Subcutaneous adipose tissue (tissue), 4 donors: Measurements from ENCODE around the gene FAN1. TPM values are rescaled to one million over a fixed set of nuclear protein-coding genes. Genes with fewer than 3 reads are reported as not detected.

Source experiments
- total RNA-seq, 4 donors: library from RNA; depleted of rRNA; stranded (reverse); fragments of >200 nt; gene quantifications; one replicate each; pipeline ENCODE4 v1.1.0, GENCODE V29; 2016
- TF ChIP-seq, protein P1 (sequence below): fragments of 450-650 bp; IDR thresholded peaks from one replicate; pipeline ENCODE4 v1.5.1; 2016; ENCODE audit warnings: low read depth, mild to moderate bottlenecking, control low read depth, antibody characterized with exemption, moderate library complexity

Gene FAN1
- total RNA-seq: 10 to 100 TPM; 14.2 to 28.4 (median 19.6) TPM

DNA sequence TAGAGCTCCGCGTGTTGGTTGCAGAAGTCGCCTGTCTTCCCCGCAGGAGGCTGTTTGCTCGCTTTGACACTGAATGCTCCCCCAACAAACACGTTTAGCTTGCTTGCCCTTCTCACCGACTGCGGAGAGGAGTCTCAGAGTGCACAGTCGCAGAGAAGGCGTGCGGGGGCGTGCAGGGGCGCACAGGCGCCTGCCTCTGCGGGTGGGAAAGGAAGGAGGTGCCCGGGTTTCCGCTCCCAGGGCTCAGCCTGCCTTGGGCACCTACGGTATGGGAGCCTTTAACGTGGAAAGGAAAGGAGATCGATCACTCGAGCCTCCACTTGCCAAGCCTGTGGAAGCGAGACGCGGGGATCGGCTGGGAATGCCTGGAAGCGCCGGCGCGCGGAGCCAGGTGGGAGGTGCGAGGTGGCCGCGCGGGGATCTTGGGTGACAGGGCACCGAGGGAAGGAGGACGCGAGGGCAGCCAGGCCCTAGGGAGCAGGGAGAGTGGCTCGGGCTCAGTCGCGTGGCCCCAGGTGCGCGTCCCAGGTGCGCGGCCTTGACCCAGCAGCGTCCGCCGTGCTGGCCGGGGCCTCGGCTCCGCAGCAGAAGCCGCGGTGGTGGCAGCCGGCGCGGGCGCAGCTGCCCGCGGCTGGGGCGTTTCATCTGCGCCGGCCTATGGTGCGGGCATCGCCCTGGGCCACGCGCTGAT lies at the start of gene FAN1:
Gene FAN1 (plus strand): TSS at position 419 of the 691 bp plus-strand sequence. CDS start 749 bp downstream, outside the sequence.
- TF ChIP-seq, protein P1, sequence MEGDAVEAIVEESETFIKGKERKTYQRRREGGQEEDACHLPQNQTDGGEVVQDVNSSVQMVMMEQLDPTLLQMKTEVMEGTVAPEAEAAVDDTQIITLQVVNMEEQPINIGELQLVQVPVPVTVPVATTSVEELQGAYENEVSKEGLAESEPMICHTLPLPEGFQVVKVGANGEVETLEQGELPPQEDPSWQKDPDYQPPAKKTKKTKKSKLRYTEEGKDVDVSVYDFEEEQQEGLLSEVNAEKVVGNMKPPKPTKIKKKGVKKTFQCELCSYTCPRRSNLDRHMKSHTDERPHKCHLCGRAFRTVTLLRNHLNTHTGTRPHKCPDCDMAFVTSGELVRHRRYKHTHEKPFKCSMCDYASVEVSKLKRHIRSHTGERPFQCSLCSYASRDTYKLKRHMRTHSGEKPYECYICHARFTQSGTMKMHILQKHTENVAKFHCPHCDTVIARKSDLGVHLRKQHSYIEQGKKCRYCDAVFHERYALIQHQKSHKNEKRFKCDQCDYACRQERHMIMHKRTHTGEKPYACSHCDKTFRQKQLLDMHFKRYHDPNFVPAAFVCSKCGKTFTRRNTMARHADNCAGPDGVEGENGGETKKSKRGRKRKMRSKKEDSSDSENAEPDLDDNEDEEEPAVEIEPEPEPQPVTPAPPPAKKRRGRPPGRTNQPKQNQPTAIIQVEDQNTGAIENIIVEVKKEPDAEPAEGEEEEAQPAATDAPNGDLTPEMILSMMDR: no peak

DNA sequence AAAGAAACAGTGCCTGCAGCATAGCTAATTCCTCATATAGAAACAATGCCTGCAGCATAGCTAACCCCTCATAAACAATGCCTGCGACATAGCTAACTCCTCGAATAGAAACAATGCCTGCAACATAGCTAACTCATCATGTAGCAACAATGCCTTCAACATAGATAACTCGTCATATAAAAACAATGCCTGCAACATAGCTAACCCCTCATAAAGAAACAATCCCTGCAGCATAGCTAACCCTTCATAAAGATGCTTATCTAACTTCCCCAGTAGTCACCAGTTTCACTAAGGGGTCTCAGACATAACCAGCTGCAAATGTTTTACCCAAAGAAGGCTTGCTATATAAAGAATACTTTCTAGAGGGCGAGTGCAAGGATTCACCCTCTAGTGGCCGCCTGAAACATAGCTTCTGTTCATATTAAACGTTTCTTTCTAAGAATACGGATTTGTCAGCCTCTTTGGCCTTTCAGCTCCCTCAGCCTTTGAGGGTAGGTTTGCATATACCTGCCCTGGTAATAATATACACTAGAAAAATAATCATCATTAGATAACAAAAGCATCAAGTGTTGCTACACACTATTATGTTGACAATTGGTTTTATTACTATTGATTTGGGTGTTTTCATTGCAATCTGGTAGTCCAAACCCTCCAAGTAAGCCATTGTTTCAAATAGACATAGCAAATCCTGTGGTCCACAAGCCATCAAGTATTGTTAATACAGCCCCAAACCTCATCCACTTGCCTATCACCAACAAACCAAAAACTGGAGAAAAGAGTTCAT lies 44.4 kb upstream of the FAN1 start:
- TF ChIP-seq, protein P1: no peak

DNA sequence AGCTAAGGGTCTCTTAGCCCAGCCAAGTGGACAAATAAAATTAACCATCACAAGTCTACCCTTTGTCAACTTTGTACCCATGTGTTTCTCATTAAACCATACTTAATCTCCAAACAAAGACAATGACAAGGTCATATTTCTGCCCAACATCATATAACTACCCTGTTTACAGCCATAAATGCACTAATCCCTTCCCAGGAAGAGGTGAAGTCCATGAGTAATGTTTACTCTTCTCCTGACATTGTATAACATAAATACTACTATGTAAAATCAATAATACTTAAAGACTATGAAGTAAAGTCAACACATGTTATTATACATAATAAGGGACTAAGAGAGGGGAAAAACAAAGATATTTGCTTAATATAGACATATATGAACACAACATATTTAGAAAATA lies 38.5 kb upstream of the FAN1 start:
- TF ChIP-seq, protein P1: no peak

DNA sequence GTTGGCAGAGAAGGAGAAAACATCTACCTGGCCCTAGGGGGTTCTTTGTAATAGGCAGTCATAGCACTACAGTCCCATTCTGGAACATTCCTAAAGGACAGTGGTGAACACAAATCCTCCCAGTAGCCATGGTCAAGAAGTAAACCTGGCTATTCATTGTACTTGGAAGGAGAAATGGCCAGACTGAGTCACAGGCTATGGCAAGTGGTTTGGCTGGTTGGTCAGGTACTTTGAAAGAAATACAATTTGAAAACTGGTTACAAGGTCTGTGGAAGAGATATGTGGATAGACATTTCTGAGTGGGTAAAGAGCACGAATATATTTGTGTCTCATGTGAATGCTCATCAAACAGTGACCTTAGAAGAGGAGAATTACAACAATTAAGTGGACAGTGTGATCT lies 33.0 kb upstream of the FAN1 start:
- TF ChIP-seq, protein P1: no peak

DNA sequence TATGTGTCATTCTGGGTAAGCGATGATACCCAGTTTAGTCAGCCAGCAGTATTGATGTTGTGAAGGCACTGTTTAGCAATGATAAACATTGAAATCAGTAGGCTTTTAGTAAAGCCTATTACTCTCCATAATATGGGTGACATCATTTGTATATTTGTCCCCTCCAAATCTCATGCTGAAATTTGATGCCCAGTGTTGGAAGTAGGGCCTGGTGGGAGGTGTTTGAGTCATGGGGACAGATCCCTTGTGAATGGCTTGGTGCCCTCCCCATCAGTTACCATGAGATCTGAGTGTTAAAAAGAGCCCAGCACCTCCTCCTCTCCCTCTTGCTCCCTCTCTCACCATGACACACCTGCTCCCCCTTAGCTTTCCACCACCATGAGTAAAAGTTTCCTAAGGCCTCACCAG lies 31.4 kb upstream of the FAN1 start:
- TF ChIP-seq, protein P1: no peak

DNA sequence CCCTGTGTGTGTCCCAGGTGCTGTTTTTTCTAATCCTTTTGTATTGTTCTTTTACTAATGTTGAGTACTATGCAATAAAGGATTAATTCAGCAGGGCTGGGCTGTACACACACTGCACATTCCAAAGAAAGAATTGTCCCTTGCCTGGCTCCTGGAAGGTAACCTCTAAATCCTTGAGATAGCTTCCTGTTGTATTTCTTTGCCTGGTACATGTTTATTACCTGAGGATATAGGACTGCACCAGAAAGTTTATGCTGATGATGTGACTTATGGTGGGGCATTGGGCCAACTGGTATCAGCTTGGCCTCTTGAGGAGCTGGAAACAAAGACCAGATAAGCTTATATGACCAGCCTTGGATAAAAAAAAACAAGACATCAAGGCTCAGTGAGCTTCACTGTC lies 26.6 kb upstream of the FAN1 start:
- TF ChIP-seq, protein P1: no peak

DNA sequence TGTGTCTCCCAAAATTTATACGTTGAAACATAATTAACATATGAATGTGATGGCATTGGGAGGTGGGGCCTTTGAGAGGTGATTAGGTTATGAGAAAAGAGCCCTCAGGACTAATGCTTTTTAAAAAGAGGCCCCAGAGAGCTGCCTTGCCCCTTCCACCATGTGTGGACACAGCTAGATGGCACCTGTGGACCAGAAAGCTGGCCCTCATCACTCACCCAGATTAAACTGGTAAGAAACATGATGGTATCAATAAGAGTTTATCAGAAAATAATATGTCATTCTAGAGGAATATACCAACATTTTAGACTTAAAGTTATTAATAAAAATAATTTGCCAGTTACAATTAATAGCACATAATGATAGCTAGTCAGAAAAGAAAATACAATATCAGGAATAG lies 25.2 kb upstream of the FAN1 start:
- TF ChIP-seq, protein P1: no peak
